Chondrocyte (in vitro differentiated cells): Measurements from ENCODE around the gene TOR1B. TPM values are rescaled to one million over a fixed set of nuclear protein-coding genes. Genes with fewer than 3 reads are reported as not detected.
"Not testable (repeated sequence)": the region's sequence is repeated elsewhere in the genome, so short reads cannot be mapped to it uniquely, and the experiment has no call there.

Experiments used
- DNase-seq: peaks from one replicate; pipeline ENCODE4 v3.0.0; 2021; ENCODE audit warnings: mixed read lengths, low spot score
- H3K27ac Mint-ChIP-seq: one replicate; pipeline ENCODE4 v1.8.0; 2021; ENCODE audit warnings: mild to moderate bottlenecking, moderate library complexity, mixed read lengths; ENCODE audit not compliant: unreplicated experiment
- H3K27me3 Mint-ChIP-seq: 2 replicates; pipeline ENCODE4 v1.8.0; 2021; ENCODE audit warnings: low read depth, mixed read lengths
- H3K36me3 Mint-ChIP-seq: 2 replicates; pipeline ENCODE4 v1.8.0; 2021; ENCODE audit warnings: low read depth, mixed read lengths
- H3K4me1 Mint-ChIP-seq: 2 replicates; pipeline ENCODE4 v1.8.0; 2021; ENCODE audit warnings: low read depth, mild to moderate bottlenecking, mixed read lengths
- H3K4me3 Mint-ChIP-seq: one replicate; pipeline ENCODE4 v1.8.0; 2021; ENCODE audit warnings: mild to moderate bottlenecking, moderate library complexity, mixed read lengths; ENCODE audit not compliant: unreplicated experiment
- H3K9me3 Mint-ChIP-seq: 2 replicates; pipeline ENCODE4 v1.8.0; 2021; ENCODE audit warnings: low read depth, mixed read lengths
- CTCF ChIP-seq: fragments of 200-600 bp; sonication (generic); IDR thresholded peaks from 2 replicates; pipeline ENCODE4 v1.5.0; 2021; ENCODE audit warnings: antibody characterized with exemption, mild to moderate bottlenecking, moderate library complexity
- total RNA-seq: library from RNA; stranded (reverse); gene quantifications from 3 replicates; pipeline ENCODE4 v1.2.1, GENCODE V29; 2021

TOR1B gene
- total RNA-seq, 1 donor from 2014 or later, result 39.4 TPM

GRCh38 chr9:129781981-129782380 is 21.0 kb upstream of the TOR1B start:
- Mint-ChIP-seq H3K27me3 (peaks cover 10% of the 10 kb centered on the region), H3K27ac (no peak overlapping the region), H3K36me3 (no peaks in the 10 kb centered on the region), H3K9me3 (no peaks in the 10 kb centered on the region), H3K4me3 (no peak overlapping the region), H3K4me1 (peaks cover 12% of the 10 kb centered on the region)
- DNase-seq, result no peak
- no peak for TF ChIP-seq CTCF

GRCh38 chr9:129783516-129784361 is 19.2 kb upstream of the TOR1B start:
- DNase-seq, result no peak
- peaks cover 4% of the 10 kb centered on the region for H3K4me1 Mint-ChIP-seq
- no peak overlapping the region for H3K4me3 Mint-ChIP-seq
- peaks cover 18% of the 10 kb centered on the region for H3K27me3 Mint-ChIP-seq
- TF ChIP-seq CTCF, result peak; percentile 95
- no peaks in the 10 kb centered on the region for H3K9me3 Mint-ChIP-seq
- no peaks in the 10 kb centered on the region for H3K36me3 Mint-ChIP-seq
- H3K27ac Mint-ChIP-seq, result no peak overlapping the region

GRCh38 chr9:129784970-129785369 is 18.0 kb upstream of the TOR1B start:
- DNase-seq, H3K4me3 Mint-ChIP-seq, H3K9me3 Mint-ChIP-seq, H3K4me1 Mint-ChIP-seq, H3K36me3 Mint-ChIP-seq, H3K27ac Mint-ChIP-seq: not testable (repeated sequence)
- peaks cover 15% of the 10 kb centered on the region for H3K27me3 Mint-ChIP-seq

- peaks cover 20% of the 10 kb centered on the region for H3K27me3 Mint-ChIP-seq
- H3K4me1 Mint-ChIP-seq, result peaks cover 7% of the 10 kb centered on the region
- DNase-seq, result no peak
- H3K36me3 Mint-ChIP-seq, result no peaks in the 10 kb centered on the region
- no peak overlapping the region for H3K4me3 Mint-ChIP-seq
- H3K9me3 Mint-ChIP-seq, result no peaks in the 10 kb centered on the region
- no peak overlapping the region for H3K27ac Mint-ChIP-seq
- TF ChIP-seq CTCF, result no peak
These were observed 17.1 kb upstream of the TOR1B start for GRCh38 chr9:129785866-129786265.

GRCh38 chr9:129786481-129786880 is 16.5 kb upstream of the TOR1B start:
- Mint-ChIP-seq H3K36me3 (no peaks in the 10 kb centered on the region), H3K27ac (no peak overlapping the region), H3K4me3 (no peak overlapping the region), H3K27me3 (peaks cover 20% of the 10 kb centered on the region), H3K4me1 (peaks cover 7% of the 10 kb centered on the region), H3K9me3 (no peaks in the 10 kb centered on the region)
- no peak for TF ChIP-seq CTCF
- no peak for DNase-seq

- Mint-ChIP-seq H3K27me3 (peaks cover 28% of the 10 kb centered on the region), H3K4me3 (no peak overlapping the region), H3K9me3 (no peaks in the 10 kb centered on the region), H3K4me1 (peaks cover 3% of the 10 kb centered on the region), H3K27ac (no peak overlapping the region), H3K36me3 (no peaks in the 10 kb centered on the region)
- DNase-seq, result no peak
- no peak for TF ChIP-seq CTCF
These were observed 8.4 kb upstream of the TOR1B start for GRCh38 chr9:129794549-129794948.

- H3K4me3 Mint-ChIP-seq, H3K4me1 Mint-ChIP-seq, H3K27ac Mint-ChIP-seq, H3K9me3 Mint-ChIP-seq, DNase-seq, H3K36me3 Mint-ChIP-seq: not testable (repeated sequence)
- H3K27me3 Mint-ChIP-seq, result peaks cover 23% of the 10 kb centered on the region
These were observed 7.0 kb upstream of the TOR1B start for GRCh38 chr9:129796029-129796428.
